ENCODE results near the gene MDK. TPM values are rescaled to one million over a fixed set of nuclear protein-coding genes. Genes with fewer than 3 reads are reported as not detected.

The MDK gene
- total and polyA plus RNA-seq, 3 donors from 2014 or later, result 14.4 to 51.5 (median 14.5) TPM

GRCh38 chr11:46346886-46347636 is 34.4 kb upstream of the MDK start, which contains the start of gene DGKZ:
Gene DGKZ (plus strand): TSS chr11:46347463. CDS start chr11:46347660, 197 bp downstream.
- Histone ChIP-seq H3K4me3 (peak within 1 kb of the TSS; percentile 78 to 88), H3K9me3 (no peaks in the 10 kb centered on the region), H3K27me3 (no peaks in the 10 kb centered on the region), H3K4me1 (peaks cover 35% of the 10 kb centered on the region), H3K27ac (no peak within 1 kb of the TSS), H3K36me3 (ENCODE audit: low read depth, missing control alignments) (no peaks in the 10 kb centered on the region)
- intact Hi-C loops (cut with DNase I; ENCODE audit: low total_unique reads), result no loop called here
- peak; percentile 86 for DNase-seq
- WGBS, 2 donors, result 8 to 17% methylated on average over 12 to 34 of the region's 80 CpGs
- TF ChIP-seq POLR2A (IDR thresholded peaks at IDR 0.05) (no peak), CTCF (IDR thresholded peaks at IDR 0.05) (peak; percentile 77 to 99 (median 95))

- TF ChIP-seq CTCF (IDR thresholded peaks at IDR 0.05) (no peak), POLR2A (IDR thresholded peaks at IDR 0.05) (no peak)
- H3K27me3 ChIP-seq, result no peaks in the 10 kb centered on the region
- intact Hi-C loops (cut with DNase I; ENCODE audit: low total_unique reads), result no loop called here
- no peak overlapping the region for H3K27ac ChIP-seq
- peaks cover 37% of the 10 kb centered on the region for H3K4me1 ChIP-seq
- no peaks in the 10 kb centered on the region for H3K36me3 ChIP-seq (ENCODE audit: low read depth, missing control alignments)
- DNase-seq, result no peak
- H3K4me3 ChIP-seq, result peak overlapping the region; percentile 78 to 88
- no peaks in the 10 kb centered on the region for H3K9me3 ChIP-seq
- WGBS, 2 donors, result 7 to 11% methylated on average over 12 to 43 of the region's 63 CpGs
Observed at GRCh38 chr11:46347637-46348311, 33.7 kb upstream of the MDK start.

- no peak overlapping the region for H3K4me3 ChIP-seq
- no peaks in the 10 kb centered on the region for H3K36me3 ChIP-seq (ENCODE audit: low read depth, missing control alignments)
- H3K27ac ChIP-seq, result no peak overlapping the region
- H3K9me3 ChIP-seq, result no peaks in the 10 kb centered on the region
- DNase-seq, result no peak
- TF ChIP-seq POLR2A (IDR thresholded peaks at IDR 0.05) (no peak), CTCF (IDR thresholded peaks at IDR 0.05) (no peak)
- intact Hi-C loops (cut with DNase I; ENCODE audit: low total_unique reads), result no loop called here
- H3K27me3 ChIP-seq, result no peaks in the 10 kb centered on the region
- WGBS, 2 donors, result 67 to 72% methylated on average over 15 to 18 of the region's 18 CpGs
- H3K4me1 ChIP-seq, result peaks cover 27% of the 10 kb centered on the region
Observed at GRCh38 chr11:46348566-46349401, 32.7 kb upstream of the MDK start.

GRCh38 chr11:46350695-46351094 is 30.8 kb upstream of the MDK start:
- Histone ChIP-seq H3K4me1 (peaks cover 23% of the 10 kb centered on the region), H3K27ac (no peak overlapping the region), H3K4me3 (no peak overlapping the region), H3K36me3 (ENCODE audit: low read depth, missing control alignments) (no peaks in the 10 kb centered on the region), H3K27me3 (no peaks in the 10 kb centered on the region), H3K9me3 (no peaks in the 10 kb centered on the region)
- intact Hi-C loops (cut with DNase I; ENCODE audit: low total_unique reads), result no loop called here
- DNase-seq, result no peak
- TF ChIP-seq CTCF (IDR thresholded peaks at IDR 0.05) (no peak), POLR2A (IDR thresholded peaks at IDR 0.05) (no peak)
- WGBS, 2 donors, result 67 to 75% methylated on average over 3 of the region's 3 CpGs
